Measurements from ENCODE around the gene MAX. TPM values are rescaled to one million over a fixed set of nuclear protein-coding genes. Genes with fewer than 3 reads are reported as not detected.

The MAX gene
- total RNA-seq, 1 experiment from 2014 or later = 68.9 TPM

GRCh38 chr14:65038966-65039365, 63.4 kb downstream of the MAX start:
- intact Hi-C loops (cut with micrococcal nuclease) = no loop called here
- BruUV-seq (replicated peaks) = no TSS peak
- Histone ChIP-seq H3K4me1 (ENCODE audit: insufficient read depth, low read length) (no peaks in the 10 kb centered on the region), H2AFZ (ENCODE audit: low read length) (no peak overlapping the region), H3K36me3 (ENCODE audit: low read depth, low read length) (peaks cover 11% of the 10 kb centered on the region; the same call in 1 of the 2 replicates), H3K9ac (ENCODE audit: low read length) (no peak overlapping the region), H4K20me1 (ENCODE audit: low read length) (no peaks in the 10 kb centered on the region), H3K79me2 (ENCODE audit: low read length) (no peaks in the 10 kb centered on the region), H3K4me2 (ENCODE audit: low read length) (no peak overlapping the region), H3K27me3 (ENCODE audit: low read length) (no peaks in the 10 kb centered on the region), H3K27ac (ENCODE audit: low read length) (no peak overlapping the region), H3F3A (ENCODE audit: low read length, unreplicated experiment) (no peaks in the 10 kb centered on the region), H3K4me3 (ENCODE audit: low read length) (no peak overlapping the region), H3K9me3 (ENCODE audit: low read length) (no peaks in the 10 kb centered on the region), H3K9me2 (replicated peaks; ENCODE audit: low read length) (no peaks in the 10 kb centered on the region)
- POLR2A ChIA-PET (ENCODE audit: unreplicated experiment) = no interaction called here
- ATAC-seq (no peak), DNase-seq (no peak)
- TF ChIP-seq EZH2phosphoT487 (IDR thresholded peaks at IDR 0.05; ENCODE audit: borderline replicate concordance, low read length) = no peak
- TF ChIP-seq CTCF (conservative IDR thresholded peaks at IDR 0.05; ENCODE audit: low read depth, low read length) = no peak
- TF ChIP-seq EZH2 (IDR thresholded peaks at IDR 0.05; ENCODE audit: low read length, unreplicated experiment) = no peak
- CTCF ChIA-PET = interaction anchor here (0.6 kb wide), 1 partner anchor 19 kb away, joined by 3 read pairs; no protein-coding TSS in a partner anchor

- ChIA-PET POLR2A (ENCODE audit: unreplicated experiment) (no interaction called here), CTCF (interaction anchor here (0.5 kb wide), 1 partner anchor 165 kb away, joined by 3 read pairs; no protein-coding TSS in a partner anchor)
- H3K4me3 ChIP-seq (ENCODE audit: low read length) = no peak overlapping the region
- no peak overlapping the region for H2AFZ ChIP-seq (ENCODE audit: low read length)
- H3K9me3 ChIP-seq (ENCODE audit: low read length) = no peaks in the 10 kb centered on the region
- H3K9ac ChIP-seq (ENCODE audit: low read length) = no peak overlapping the region
- H3K79me2 ChIP-seq (ENCODE audit: low read length) = no peaks in the 10 kb centered on the region
- H3K27ac ChIP-seq (ENCODE audit: low read length) = no peak overlapping the region
- H3K36me3 ChIP-seq (ENCODE audit: low read depth, low read length) = peaks cover 12% of the 10 kb centered on the region; the same call in 1 of the 2 replicates
- intact Hi-C loops (cut with micrococcal nuclease) = no loop called here
- BruUV-seq (replicated peaks) = no TSS peak
- H3K27me3 ChIP-seq (ENCODE audit: low read length) = no peaks in the 10 kb centered on the region
- no peaks in the 10 kb centered on the region for H3K9me2 ChIP-seq (replicated peaks; ENCODE audit: low read length)
- TF ChIP-seq EZH2phosphoT487 (IDR thresholded peaks at IDR 0.05; ENCODE audit: borderline replicate concordance, low read length) (no peak), CTCF (conservative IDR thresholded peaks at IDR 0.05; ENCODE audit: low read depth, low read length) (no peak), EZH2 (IDR thresholded peaks at IDR 0.05; ENCODE audit: low read length, unreplicated experiment) (no peak)
- DNase-seq (no peak), ATAC-seq (no peak)
- no peaks in the 10 kb centered on the region for H4K20me1 ChIP-seq (ENCODE audit: low read length)
- H3F3A ChIP-seq (ENCODE audit: low read length, unreplicated experiment) = no peaks in the 10 kb centered on the region
- H3K4me1 ChIP-seq (ENCODE audit: insufficient read depth, low read length) = no peaks in the 10 kb centered on the region
- no peak overlapping the region for H3K4me2 ChIP-seq (ENCODE audit: low read length)
Measured at GRCh38 chr14:65035049-65035448, 67.3 kb downstream of the MAX start.

GRCh38 chr14:65034021-65034420, 68.3 kb downstream of the MAX start:
- Histone ChIP-seq H3K79me2 (ENCODE audit: low read length) (no peaks in the 10 kb centered on the region), H3K9me3 (ENCODE audit: low read length) (no peaks in the 10 kb centered on the region), H3K27ac (ENCODE audit: low read length) (no peak overlapping the region), H3K36me3 (ENCODE audit: low read depth, low read length) (peaks cover 16% of the 10 kb centered on the region; the same call in 1 of the 2 replicates), H4K20me1 (ENCODE audit: low read length) (no peaks in the 10 kb centered on the region), H3K4me3 (ENCODE audit: low read length) (no peak overlapping the region), H3K4me2 (ENCODE audit: low read length) (no peak overlapping the region), H3K4me1 (ENCODE audit: insufficient read depth, low read length) (no peaks in the 10 kb centered on the region), H3K9ac (ENCODE audit: low read length) (no peak overlapping the region), H3K9me2 (replicated peaks; ENCODE audit: low read length) (no peaks in the 10 kb centered on the region), H3F3A (ENCODE audit: low read length, unreplicated experiment) (no peaks in the 10 kb centered on the region), H3K27me3 (ENCODE audit: low read length) (no peaks in the 10 kb centered on the region), H2AFZ (ENCODE audit: low read length) (no peak overlapping the region)
- ChIA-PET POLR2A (ENCODE audit: unreplicated experiment) (no interaction called here), CTCF (no interaction called here)
- no TSS peak for BruUV-seq (replicated peaks)
- intact Hi-C loops (cut with micrococcal nuclease) = no loop called here
- ATAC-seq = no peak
- no peak for DNase-seq
- TF ChIP-seq CTCF (conservative IDR thresholded peaks at IDR 0.05; ENCODE audit: low read depth, low read length) = no peak
- TF ChIP-seq EZH2phosphoT487 (IDR thresholded peaks at IDR 0.05; ENCODE audit: borderline replicate concordance, low read length) = no peak
- TF ChIP-seq EZH2 (IDR thresholded peaks at IDR 0.05; ENCODE audit: low read length, unreplicated experiment) = no peak
